ENCODE measurements around the gene PFDN6.

DNA sequence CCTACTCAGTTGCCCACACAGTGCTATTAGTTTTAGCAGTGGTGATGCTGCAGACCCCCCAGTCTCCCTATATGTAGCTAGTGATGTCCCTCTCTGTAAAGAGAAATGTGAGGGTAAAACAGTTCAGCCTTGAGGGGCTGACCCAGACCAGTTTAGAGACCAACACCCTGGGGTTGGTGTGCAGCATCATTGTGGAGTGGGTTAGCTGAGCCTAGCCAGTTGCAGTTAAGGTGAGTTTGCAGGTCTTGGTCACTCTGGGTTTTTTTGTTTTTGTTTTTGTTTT, 12.9 kb upstream of the PFDN6 start:
- TF ChIP-seq, protein P1, sequence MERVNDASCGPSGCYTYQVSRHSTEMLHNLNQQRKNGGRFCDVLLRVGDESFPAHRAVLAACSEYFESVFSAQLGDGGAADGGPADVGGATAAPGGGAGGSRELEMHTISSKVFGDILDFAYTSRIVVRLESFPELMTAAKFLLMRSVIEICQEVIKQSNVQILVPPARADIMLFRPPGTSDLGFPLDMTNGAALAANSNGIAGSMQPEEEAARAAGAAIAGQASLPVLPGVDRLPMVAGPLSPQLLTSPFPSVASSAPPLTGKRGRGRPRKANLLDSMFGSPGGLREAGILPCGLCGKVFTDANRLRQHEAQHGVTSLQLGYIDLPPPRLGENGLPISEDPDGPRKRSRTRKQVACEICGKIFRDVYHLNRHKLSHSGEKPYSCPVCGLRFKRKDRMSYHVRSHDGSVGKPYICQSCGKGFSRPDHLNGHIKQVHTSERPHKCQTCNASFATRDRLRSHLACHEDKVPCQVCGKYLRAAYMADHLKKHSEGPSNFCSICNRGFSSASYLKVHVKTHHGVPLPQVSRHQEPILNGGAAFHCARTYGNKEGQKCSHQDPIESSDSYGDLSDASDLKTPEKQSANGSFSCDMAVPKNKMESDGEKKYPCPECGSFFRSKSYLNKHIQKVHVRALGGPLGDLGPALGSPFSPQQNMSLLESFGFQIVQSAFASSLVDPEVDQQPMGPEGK (CRISPR knock-in tag; IDR thresholded peaks at IDR 0.05; ENCODE audit: borderline replicate concordance) = no peak
- TF ChIP-seq RARB (CRISPR knock-in tag; IDR thresholded peaks at IDR 0.05) (no peak), ISL1 (CRISPR knock-in tag; IDR thresholded peaks at IDR 0.05) (no peak), SNAI2 (CRISPR knock-in tag; IDR thresholded peaks at IDR 0.05) (no peak), BACH2 (CRISPR knock-in tag; IDR thresholded peaks at IDR 0.05; ENCODE audit: borderline replicate concordance) (no peak), TCF4 (CRISPR knock-in tag; IDR thresholded peaks at IDR 0.05; ENCODE audit: borderline replicate concordance) (no peak)
- TF ChIP-seq, protein P2, sequence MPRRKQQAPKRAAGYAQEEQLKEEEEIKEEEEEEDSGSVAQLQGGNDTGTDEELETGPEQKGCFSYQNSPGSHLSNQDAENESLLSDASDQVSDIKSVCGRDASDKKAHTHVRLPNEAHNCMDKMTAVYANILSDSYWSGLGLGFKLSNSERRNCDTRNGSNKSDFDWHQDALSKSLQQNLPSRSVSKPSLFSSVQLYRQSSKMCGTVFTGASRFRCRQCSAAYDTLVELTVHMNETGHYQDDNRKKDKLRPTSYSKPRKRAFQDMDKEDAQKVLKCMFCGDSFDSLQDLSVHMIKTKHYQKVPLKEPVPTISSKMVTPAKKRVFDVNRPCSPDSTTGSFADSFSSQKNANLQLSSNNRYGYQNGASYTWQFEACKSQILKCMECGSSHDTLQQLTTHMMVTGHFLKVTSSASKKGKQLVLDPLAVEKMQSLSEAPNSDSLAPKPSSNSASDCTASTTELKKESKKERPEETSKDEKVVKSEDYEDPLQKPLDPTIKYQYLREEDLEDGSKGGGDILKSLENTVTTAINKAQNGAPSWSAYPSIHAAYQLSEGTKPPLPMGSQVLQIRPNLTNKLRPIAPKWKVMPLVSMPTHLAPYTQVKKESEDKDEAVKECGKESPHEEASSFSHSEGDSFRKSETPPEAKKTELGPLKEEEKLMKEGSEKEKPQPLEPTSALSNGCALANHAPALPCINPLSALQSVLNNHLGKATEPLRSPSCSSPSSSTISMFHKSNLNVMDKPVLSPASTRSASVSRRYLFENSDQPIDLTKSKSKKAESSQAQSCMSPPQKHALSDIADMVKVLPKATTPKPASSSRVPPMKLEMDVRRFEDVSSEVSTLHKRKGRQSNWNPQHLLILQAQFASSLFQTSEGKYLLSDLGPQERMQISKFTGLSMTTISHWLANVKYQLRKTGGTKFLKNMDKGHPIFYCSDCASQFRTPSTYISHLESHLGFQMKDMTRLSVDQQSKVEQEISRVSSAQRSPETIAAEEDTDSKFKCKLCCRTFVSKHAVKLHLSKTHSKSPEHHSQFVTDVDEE (CRISPR knock-in tag; IDR thresholded peaks at IDR 0.05) = no peak
- TF ChIP-seq, protein P3, sequence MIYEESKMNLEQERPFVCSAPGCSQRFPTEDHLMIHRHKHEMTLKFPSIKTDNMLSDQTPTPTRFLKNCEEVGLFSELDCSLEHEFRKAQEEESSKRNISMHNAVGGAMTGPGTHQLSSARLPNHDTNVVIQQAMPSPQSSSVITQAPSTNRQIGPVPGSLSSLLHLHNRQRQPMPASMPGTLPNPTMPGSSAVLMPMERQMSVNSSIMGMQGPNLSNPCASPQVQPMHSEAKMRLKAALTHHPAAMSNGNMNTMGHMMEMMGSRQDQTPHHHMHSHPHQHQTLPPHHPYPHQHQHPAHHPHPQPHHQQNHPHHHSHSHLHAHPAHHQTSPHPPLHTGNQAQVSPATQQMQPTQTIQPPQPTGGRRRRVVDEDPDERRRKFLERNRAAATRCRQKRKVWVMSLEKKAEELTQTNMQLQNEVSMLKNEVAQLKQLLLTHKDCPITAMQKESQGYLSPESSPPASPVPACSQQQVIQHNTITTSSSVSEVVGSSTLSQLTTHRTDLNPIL (CRISPR knock-in tag; IDR thresholded peaks at IDR 0.05; ENCODE audit: low read depth) = no peak
